OCI-LY3 (cell line): Measurements from ENCODE around the gene LCN6.

ENCODE experiments used
- EZH2phosphoT487 ChIP-seq: fragments of 200-600 bp; shearing (Covaris generic); IDR thresholded peaks from 2 replicates; pipeline ENCODE4 v1.6.1; 2018; ENCODE audit warnings: antibody characterized with exemption, mixed run types, low read depth
- TF ChIP-seq, protein P1 (sequence below): fragments of 200-600, 300-600 bp; sonication (generic); IDR thresholded peaks from 2 replicates; pipeline ENCODE4 v1.5.1; 2014; ENCODE audit warnings: antibody characterized with exemption, low read length, low read depth

GRCh38 chr9:136742591-136743391, 5.5 kb downstream of the LCN6 start, which contains the start of gene LCN10:
- TF ChIP-seq, protein P1, sequence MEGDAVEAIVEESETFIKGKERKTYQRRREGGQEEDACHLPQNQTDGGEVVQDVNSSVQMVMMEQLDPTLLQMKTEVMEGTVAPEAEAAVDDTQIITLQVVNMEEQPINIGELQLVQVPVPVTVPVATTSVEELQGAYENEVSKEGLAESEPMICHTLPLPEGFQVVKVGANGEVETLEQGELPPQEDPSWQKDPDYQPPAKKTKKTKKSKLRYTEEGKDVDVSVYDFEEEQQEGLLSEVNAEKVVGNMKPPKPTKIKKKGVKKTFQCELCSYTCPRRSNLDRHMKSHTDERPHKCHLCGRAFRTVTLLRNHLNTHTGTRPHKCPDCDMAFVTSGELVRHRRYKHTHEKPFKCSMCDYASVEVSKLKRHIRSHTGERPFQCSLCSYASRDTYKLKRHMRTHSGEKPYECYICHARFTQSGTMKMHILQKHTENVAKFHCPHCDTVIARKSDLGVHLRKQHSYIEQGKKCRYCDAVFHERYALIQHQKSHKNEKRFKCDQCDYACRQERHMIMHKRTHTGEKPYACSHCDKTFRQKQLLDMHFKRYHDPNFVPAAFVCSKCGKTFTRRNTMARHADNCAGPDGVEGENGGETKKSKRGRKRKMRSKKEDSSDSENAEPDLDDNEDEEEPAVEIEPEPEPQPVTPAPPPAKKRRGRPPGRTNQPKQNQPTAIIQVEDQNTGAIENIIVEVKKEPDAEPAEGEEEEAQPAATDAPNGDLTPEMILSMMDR, result peak; percentile 21; the same call in 1 of the 2 replicates
- no peak for TF ChIP-seq EZH2phosphoT487
